H9 (cell line): Measurements from ENCODE around the gene DPP3. TPM values are rescaled to one million over a fixed set of nuclear protein-coding genes. Genes with fewer than 3 reads are reported as not detected.

Source experiments
- DNase-seq: peaks from one replicate; pipeline ENCODE4 v3.0.0-alpha.2; 2017
- H2AFZ ChIP-seq: one replicate; pipeline ENCODE4 v1.6.1; 2013; ENCODE audit warnings: mild to moderate bottlenecking, low read length, control low read depth, moderate library complexity
- H2AK5ac ChIP-seq: 2 replicates; pipeline ENCODE4 v1.6.1; 2013; ENCODE audit warnings: low read length, control low read depth, mixed read lengths; ENCODE audit not compliant: insufficient read length
- H2BK120ac ChIP-seq: one replicate; pipeline ENCODE4 v1.6.1; 2013; ENCODE audit warnings: low read depth, mild to moderate bottlenecking, low read length, control low read depth, inconsistent platforms; ENCODE audit not compliant: poor library complexity, severe bottlenecking
- H2BK12ac ChIP-seq: 2 replicates; pipeline ENCODE4 v1.6.1; 2013; ENCODE audit warnings: low read length, control low read depth, mixed read lengths, low read depth; ENCODE audit not compliant: insufficient read length
- H2BK15ac ChIP-seq: 2 replicates; pipeline ENCODE4 v1.6.1; 2013; ENCODE audit warnings: low read depth, low read length, control low read depth
- H2BK20ac ChIP-seq: one replicate; pipeline ENCODE4 v1.6.1; 2013; ENCODE audit warnings: low read depth, mild to moderate bottlenecking, low read length, control low read depth, inconsistent platforms; ENCODE audit not compliant: poor library complexity, severe bottlenecking
- H2BK5ac ChIP-seq: 2 replicates; pipeline ENCODE4 v1.6.1; 2013; ENCODE audit warnings: low read length, control low read depth, mixed read lengths; ENCODE audit not compliant: insufficient read length
- H3K14ac ChIP-seq: 2 replicates; pipeline ENCODE4 v1.6.1; 2013; ENCODE audit warnings: low read length, control low read depth; ENCODE audit not compliant: insufficient read depth
- H3K18ac ChIP-seq: 2 replicates; pipeline ENCODE4 v1.6.1; 2013; ENCODE audit warnings: low read depth, mild to moderate bottlenecking, mixed read lengths, low read length, control low read depth; ENCODE audit not compliant: insufficient read length
- H3K23ac ChIP-seq: 2 replicates; pipeline ENCODE4 v1.6.1; 2013; ENCODE audit warnings: low read length, control low read depth, mixed read lengths, low read depth; ENCODE audit not compliant: insufficient read length
- H3K23me2 ChIP-seq: 2 replicates; pipeline ENCODE4 v1.6.1; 2013; ENCODE audit warnings: low read depth, mild to moderate bottlenecking, mixed read lengths, low read length, control low read depth; ENCODE audit not compliant: insufficient read length, poor library complexity, severe bottlenecking
- H3K27ac ChIP-seq: 2 replicates; pipeline ENCODE4 v1.5.1; 2013; ENCODE audit warnings: low read length, control low read depth, mixed read lengths, low read depth; ENCODE audit not compliant: insufficient read length
- H3K27me3 ChIP-seq: 2 replicates; pipeline ENCODE4 v1.6.1; 2013; ENCODE audit warnings: low read length, control low read depth, inconsistent platforms; ENCODE audit not compliant: insufficient read depth
- H3K4ac ChIP-seq: 2 replicates; pipeline ENCODE4 v1.6.1; 2013; ENCODE audit warnings: low read depth, mild to moderate bottlenecking, control low read depth, inconsistent platforms, low read length, moderate library complexity
- H3K4me1 ChIP-seq: 2 replicates; pipeline ENCODE4 v1.6.1; 2013; ENCODE audit warnings: low read length, control low read depth, inconsistent platforms; ENCODE audit not compliant: insufficient read depth
- H3K4me2 ChIP-seq: 2 replicates; pipeline ENCODE4 v1.6.1; 2013; ENCODE audit warnings: low read length, control low read depth, mixed read lengths; ENCODE audit not compliant: insufficient read length, insufficient read depth
- H3K56ac ChIP-seq: 2 replicates; pipeline ENCODE4 v1.6.1; 2013; ENCODE audit warnings: low read depth, mild to moderate bottlenecking, mixed read lengths, low read length, control low read depth; ENCODE audit not compliant: insufficient read length
- H3K79me1 ChIP-seq: 2 replicates; pipeline ENCODE4 v1.6.1; 2013; ENCODE audit warnings: low read depth, mild to moderate bottlenecking, moderate library complexity, low read length, control low read depth, inconsistent platforms; ENCODE audit not compliant: insufficient read depth, poor library complexity, severe bottlenecking
- H3K79me2 ChIP-seq: 2 replicates; pipeline ENCODE4 v1.6.1; 2013; ENCODE audit warnings: low read length, control low read depth, inconsistent platforms; ENCODE audit not compliant: insufficient read depth
- H3K9ac ChIP-seq: 2 replicates; pipeline ENCODE4 v1.6.1; 2013; ENCODE audit warnings: low read length, control low read depth, mixed read lengths; ENCODE audit not compliant: insufficient read length; ENCODE audit errors: extremely low read depth
- H3K9me3 ChIP-seq: one replicate; pipeline ENCODE4 v1.6.1; 2013; ENCODE audit warnings: low read depth, low read length, inconsistent platforms; ENCODE audit not compliant: control insufficient read depth
- H3T11ph ChIP-seq: one replicate; pipeline ENCODE4 v1.6.1; 2013; ENCODE audit warnings: mild to moderate bottlenecking, low read length, control low read depth, inconsistent platforms
- H4K20me1 ChIP-seq: one replicate; pipeline ENCODE4 v1.6.1; 2013; ENCODE audit not compliant: control insufficient read depth, insufficient read length, insufficient read depth
- H4K5ac ChIP-seq: 2 replicates; pipeline ENCODE4 v1.6.1; 2013; ENCODE audit warnings: low read depth, mild to moderate bottlenecking, mixed read lengths, low read length, control low read depth; ENCODE audit not compliant: insufficient read length
- H4K8ac ChIP-seq: replicated peaks from 2 replicates; pipeline ENCODE4 v1.6.1; 2013; ENCODE audit warnings: low read length, control low read depth, mixed read lengths, low read depth; ENCODE audit not compliant: insufficient read length
- H4K91ac ChIP-seq: 2 replicates; pipeline ENCODE4 v1.6.1; 2013; ENCODE audit warnings: low read depth, mild to moderate bottlenecking, moderate library complexity, mixed read lengths, low read length, control low read depth; ENCODE audit not compliant: insufficient read length
- H3K27ac Mint-ChIP-seq, 3 experiments: 2 replicates in 2 of 3; 3 replicates in 1 of 3; pipeline ENCODE4 v1.8.0; 2020 to 2021; ENCODE audit warnings: mixed read lengths in 3 of 3, mild to moderate bottlenecking in 1 of 3, moderate library complexity in 1 of 3
- H3K27me3 Mint-ChIP-seq: 2 replicates; pipeline ENCODE4 v1.8.0; 2021; ENCODE audit warnings: low read depth, mild to moderate bottlenecking, moderate library complexity, mixed read lengths
- H3K36me3 Mint-ChIP-seq, 3 experiments: 2 replicates in 2 of 3; 3 replicates in 1 of 3; pipeline ENCODE4 v1.8.0; 2020 to 2021; ENCODE audit warnings: low read depth in 3 of 3, mixed read lengths in 3 of 3; ENCODE audit not compliant: insufficient read depth in 1 of 3
- H3K4me1 Mint-ChIP-seq, 2 experiments: 2 replicates each; pipeline ENCODE4 v1.8.0; 2020; ENCODE audit warnings: mixed read lengths in 2 of 2
- H3K4me3 Mint-ChIP-seq, 2 experiments: 2 replicates in 1 of 2; 3 replicates in 1 of 2; pipeline ENCODE4 v1.8.0; 2020 to 2021; ENCODE audit warnings: mild to moderate bottlenecking in 2 of 2, mixed read lengths in 2 of 2, moderate library complexity in 1 of 2
- H3K9me3 Mint-ChIP-seq, 2 experiments: 2 replicates in 1 of 2; 3 replicates in 1 of 2; pipeline ENCODE4 v1.8.0; 2020; ENCODE audit warnings: mild to moderate bottlenecking in 2 of 2, mixed read lengths in 2 of 2, moderate library complexity in 1 of 2
- CTCF ChIP-seq: fragments of 200-600 bp; sonication (generic); conservative IDR thresholded peaks from 3 replicates; pipeline ENCODE4 v1.8.0; 2021; ENCODE audit warnings: antibody characterized with exemption, mild to moderate bottlenecking
- WGBS: extraction: QIAGEN DNeasy Blood & Tissue Kit; methylation state at CpG from one replicate; pipeline ENCODE4 v1.1.7; 2013; ENCODE audit warnings: missing lambda C conversion rate, low lambda C conversion rate, mixed read lengths; ENCODE audit not compliant: insufficient read length; ENCODE audit errors: extremely low coverage; 5-methylcytosine and 5-hydroxymethylcytosine counted together
- total RNA-seq: library from RNA; stranded (reverse); gene quantifications from 2 replicates; pipeline ENCODE4 v1.2.1, GENCODE V29; 2021

Gene DPP3
- total RNA-seq, 1 experiment from 2014 or later: 85.3 TPM

- peaks cover 7 to 8% of the 10 kb centered on the region in 2 experiments for H3K4me1 Mint-ChIP-seq
- H2BK12ac ChIP-seq: no peak overlapping the region
- H4K91ac ChIP-seq: no peak overlapping the region
Measured at GRCh38 chr11:66488957-66489356, 8.7 kb downstream of the DPP3 start.

More at GRCh38 chr11:66488957-66489356, 8.7 kb downstream of the DPP3 start:
- H3K27me3 Mint-ChIP-seq: no peaks in the 10 kb centered on the region
- no peaks in the 10 kb centered on the region for H3K79me1 ChIP-seq
- no peak for DNase-seq
- H3K4ac ChIP-seq: no peak overlapping the region
- H2BK120ac ChIP-seq: no peak overlapping the region
- no peak overlapping the region for H3K14ac ChIP-seq
- no peak overlapping the region for H3T11ph ChIP-seq
- H3K18ac ChIP-seq: no peak overlapping the region
- no peak overlapping the region for H2AFZ ChIP-seq
- no peak overlapping the region for H3K23ac ChIP-seq
- H3K4me3 Mint-ChIP-seq: no peak overlapping the region
- H3K4me1 ChIP-seq: no peaks in the 10 kb centered on the region
- no peak for TF ChIP-seq CTCF
- H3K23me2 ChIP-seq: no peaks in the 10 kb centered on the region
- no CpG with 5 or more reads among the region's 10 CpGs for WGBS
- H3K9me3 Mint-ChIP-seq: no peaks in the 10 kb centered on the region
- H2BK20ac ChIP-seq: no peak overlapping the region
- H4K20me1 ChIP-seq: no peaks in the 10 kb centered on the region
- H3K27ac Mint-ChIP-seq: peak overlapping the region in 2 of 3 experiments; percentile 6 to 73; a peak in 2 of 7 replicates
- no peak overlapping the region for H3K9ac ChIP-seq
- H3K27ac ChIP-seq: no peak overlapping the region
- H3K9me3 ChIP-seq: no peaks in the 10 kb centered on the region
- H2AK5ac ChIP-seq: no peak overlapping the region
- no peak overlapping the region for H4K5ac ChIP-seq
- H4K8ac ChIP-seq: no peak overlapping the region
- peaks cover 4 to 71% (median 38%) of the 10 kb centered on the region in 3 experiments; a peak in 6 of 7 replicates for H3K36me3 Mint-ChIP-seq
- no peak overlapping the region for H3K4me2 ChIP-seq
- no peaks in the 10 kb centered on the region for H3K27me3 ChIP-seq
- no peaks in the 10 kb centered on the region for H3K79me2 ChIP-seq
- H2BK15ac ChIP-seq: no peak overlapping the region
- H3K56ac ChIP-seq: no peak overlapping the region
- no peak overlapping the region for H2BK5ac ChIP-seq
